GM19240 (cell line): Measurements from ENCODE around the gene SLA2.
"Not testable (repeated sequence)": the region's sequence is repeated elsewhere in the genome, so short reads cannot be mapped to it uniquely, and the experiment has no call there.

ENCODE experiments used
- DNase-seq: peaks from one replicate; pipeline ENCODE4 v3.0.0; 2011; ENCODE audit warnings: low spot score; ENCODE audit not compliant: insufficient read length

Gene SLA2

GRCh38 chr20:36645353-36645752 is 643 bp downstream of the SLA2 start:
- no peak for DNase-seq

GRCh38 chr20:36644706-36645095 is 1.3 kb downstream of the SLA2 start:
- no peak for DNase-seq

DNA sequence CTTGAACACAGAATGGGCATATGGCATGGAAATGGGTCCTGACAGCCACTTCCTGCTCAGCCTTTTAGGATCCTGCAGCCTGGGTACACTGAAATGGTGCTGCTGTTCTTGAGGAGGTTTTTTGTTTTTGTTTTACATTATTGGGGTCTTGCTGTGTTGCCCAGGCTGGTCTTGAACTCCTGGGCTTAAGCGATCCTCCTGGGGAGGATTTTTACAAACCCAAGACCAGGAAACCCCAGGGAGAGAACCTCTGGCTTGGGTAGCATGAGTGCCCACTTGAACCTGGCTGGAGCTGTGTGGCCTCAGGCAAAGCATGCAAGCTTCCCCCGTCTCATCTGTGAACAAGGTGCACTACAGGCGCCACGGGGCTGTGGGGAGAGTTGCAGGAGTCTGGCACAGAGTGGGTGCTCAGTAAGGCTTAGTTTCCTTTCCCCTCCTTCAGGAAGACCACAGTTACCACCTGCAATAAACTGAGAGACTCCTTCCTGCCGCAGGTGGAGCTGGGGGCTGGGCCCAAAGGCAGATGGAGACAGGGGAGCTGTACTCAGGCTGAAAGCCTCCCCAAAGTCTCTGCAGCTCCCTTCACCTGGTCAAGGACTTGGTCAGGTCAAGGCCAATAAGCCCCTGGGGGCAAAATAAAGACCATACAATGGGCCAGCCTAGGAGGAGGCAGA is 1.8 kb downstream of the SLA2 start:
- DNase-seq: no peak

DNA sequence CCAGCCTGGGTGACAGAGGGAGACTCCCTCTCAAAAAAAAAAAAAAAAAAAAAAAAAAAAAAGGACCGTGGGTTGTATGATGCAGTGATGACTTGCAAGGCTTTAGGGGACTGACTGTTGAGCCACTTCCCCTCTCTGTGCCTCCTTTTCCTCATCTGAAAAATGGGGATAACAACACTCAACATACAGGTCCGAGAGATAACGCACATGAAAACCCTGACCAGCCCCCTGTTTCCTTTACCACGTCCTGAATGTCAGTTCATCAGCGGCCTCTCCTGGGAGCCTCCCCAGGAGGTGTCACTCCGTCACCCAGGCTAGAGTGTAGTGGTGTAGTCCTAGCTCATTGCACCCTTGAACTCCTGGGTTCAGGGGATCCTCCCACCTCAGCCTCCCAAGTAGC is 3.9 kb downstream of the SLA2 start:
- no peak for DNase-seq

DNA sequence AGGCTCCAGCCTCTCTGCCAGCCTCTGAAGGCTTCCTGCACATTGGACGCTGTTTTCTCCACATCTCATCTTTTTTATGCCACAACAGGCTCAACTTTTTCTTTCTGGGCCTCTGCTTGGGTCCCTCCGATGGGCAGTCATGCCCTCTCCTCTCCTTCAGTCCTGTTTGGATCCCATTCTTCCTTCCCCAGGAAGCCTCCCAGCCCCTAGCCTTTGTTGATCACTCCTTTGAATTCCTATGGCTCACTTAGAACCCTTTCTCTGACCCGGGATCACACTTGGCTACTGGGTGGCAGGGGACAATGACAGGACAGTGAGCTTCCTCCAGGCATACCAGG is 4.5 kb downstream of the SLA2 start:
- no peak for DNase-seq

GRCh38 chr20:36638876-36639400 is 7.1 kb downstream of the SLA2 start:
- DNase-seq: not testable (repeated sequence)

DNA sequence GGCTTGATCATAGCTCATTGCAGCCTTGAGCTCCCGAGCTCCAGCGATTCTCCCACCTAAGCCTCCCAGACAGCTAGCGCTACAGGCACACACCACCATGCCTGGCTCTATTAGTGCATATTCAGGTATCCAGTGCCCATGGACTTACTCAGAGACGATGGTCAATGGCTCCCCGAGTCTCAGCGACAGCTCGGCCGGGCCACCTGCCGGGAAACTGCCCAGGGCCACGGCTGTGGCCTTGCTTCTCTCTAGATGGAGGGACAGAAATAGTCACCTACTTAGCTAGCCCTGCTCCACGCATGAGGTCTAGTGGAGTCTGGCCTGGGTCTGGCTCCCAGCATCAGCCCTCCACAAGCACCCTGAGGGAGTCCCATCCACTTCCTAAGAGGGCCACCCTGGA is 11.7 kb downstream of the SLA2 start:
- no peak for DNase-seq

- no peak for DNase-seq
Measured at GRCh38 chr20:36633285-36633772, 12.7 kb downstream of the SLA2 start.

DNA sequence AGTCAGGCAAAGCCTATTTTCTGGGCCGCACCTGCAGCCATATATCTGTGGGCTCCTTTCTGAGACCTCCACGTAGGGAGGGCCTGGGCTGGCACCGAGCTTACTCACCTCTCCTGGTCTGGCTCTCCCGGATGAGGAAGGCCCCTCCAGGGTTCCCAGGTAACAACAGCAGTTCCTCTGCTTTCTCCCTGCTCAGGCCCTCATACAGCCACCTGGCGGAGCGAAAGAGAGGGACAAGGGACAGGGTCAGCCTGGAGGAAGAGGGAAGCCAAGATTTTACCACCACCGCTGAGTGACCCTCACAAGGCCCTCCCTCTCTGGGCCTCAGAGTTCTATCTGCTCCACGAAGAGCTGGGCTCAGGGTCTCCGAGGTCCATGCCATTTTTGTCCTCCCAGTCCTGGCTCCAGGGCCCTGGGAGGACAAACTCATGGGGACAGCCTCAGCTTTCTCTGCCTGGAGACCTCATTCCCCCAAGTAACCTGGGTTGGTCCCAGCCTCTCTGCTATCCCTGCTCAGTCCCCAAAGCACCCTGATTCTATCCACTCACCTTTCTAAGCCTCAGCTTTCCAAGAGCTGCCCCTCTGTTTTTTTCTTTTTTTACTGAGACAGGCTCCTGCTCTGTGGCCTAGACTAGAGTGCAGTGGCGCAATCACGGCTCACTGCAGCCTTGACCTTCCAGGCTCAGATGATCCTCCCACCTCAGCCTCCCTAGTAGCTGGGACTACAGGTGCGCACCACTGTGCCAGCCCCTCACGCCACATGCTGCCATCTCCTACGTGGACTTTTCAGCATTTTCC is 13.3 kb downstream of the SLA2 start:
- DNase-seq: no peak

GRCh38 chr20:36632147-36632486 is 13.9 kb downstream of the SLA2 start:
- DNase-seq: no peak

GRCh38 chr20:36631646-36632045 is 14.3 kb downstream of the SLA2 start:
- DNase-seq: no peak

DNA sequence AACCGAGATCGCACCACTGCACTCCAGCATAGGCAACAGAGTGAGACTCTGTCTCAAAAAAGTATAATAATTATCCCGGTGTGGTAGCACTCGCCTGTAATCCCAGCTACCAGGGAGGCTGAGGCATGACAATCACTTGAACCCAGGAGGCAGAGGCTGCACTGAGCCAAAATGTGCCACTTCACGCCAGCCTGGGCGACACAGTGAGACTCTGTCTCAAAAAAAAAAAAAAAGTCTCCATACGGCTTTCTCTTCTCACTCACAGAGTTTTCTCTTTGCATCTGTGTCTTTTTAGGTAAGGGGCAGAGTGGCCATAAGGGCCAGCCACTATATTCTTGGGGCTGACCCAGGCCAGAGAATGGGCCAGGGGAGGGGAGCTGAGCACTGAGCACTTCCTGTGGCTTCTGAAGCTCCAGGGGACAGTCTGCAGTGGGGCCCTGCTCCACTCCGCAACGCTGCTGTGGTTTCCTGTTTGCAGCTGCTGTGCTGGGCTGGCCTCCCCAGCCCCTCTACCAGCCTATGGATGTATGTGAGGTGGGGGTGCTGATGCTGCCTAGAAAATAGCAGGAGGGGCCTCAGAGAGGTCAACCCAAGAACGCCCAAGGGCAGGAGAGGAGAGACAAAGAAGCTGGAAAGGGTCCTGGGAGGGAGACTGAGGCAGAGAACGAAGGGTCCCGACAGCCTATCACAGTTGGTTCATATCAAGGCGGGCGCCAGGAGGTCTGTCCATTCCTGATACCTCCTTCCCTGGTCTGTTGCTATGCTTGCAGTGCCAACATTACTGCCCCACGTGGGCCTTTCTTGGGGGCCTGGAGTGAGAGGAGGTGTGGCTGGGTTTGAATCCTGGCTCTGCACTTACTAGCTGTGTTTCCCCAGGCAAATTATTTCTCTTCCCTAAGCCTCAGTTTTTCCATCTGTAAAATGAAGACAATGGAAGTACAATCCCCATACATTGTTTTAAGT is 16.0 kb downstream of the SLA2 start:
- DNase-seq: peak; percentile 43

DNA sequence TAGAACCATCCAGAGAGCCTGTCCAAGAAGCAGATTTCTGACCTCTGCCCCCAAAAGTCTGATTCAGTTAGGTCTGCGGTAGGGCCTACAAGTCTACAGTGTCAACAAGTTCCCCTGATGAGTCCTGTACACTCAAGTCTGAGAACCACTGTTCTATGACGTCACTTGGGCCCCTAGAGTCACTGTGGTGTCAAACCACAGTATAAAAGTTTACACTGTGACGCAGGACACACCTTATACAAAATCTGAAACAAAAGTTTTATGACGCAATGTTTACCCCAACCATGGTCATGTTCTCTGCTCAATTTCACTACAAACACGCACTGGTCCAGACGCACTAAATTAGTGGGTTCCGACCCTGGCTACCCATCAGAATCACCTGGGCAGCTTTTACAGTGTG is 17.9 kb downstream of the SLA2 start:
- no peak for DNase-seq

- no peak for DNase-seq
Measured at GRCh38 chr20:36624944-36625324, 21.1 kb downstream of the SLA2 start.

- no peak for DNase-seq
Measured at GRCh38 chr20:36624068-36624943, 21.7 kb downstream of the SLA2 start.

DNA sequence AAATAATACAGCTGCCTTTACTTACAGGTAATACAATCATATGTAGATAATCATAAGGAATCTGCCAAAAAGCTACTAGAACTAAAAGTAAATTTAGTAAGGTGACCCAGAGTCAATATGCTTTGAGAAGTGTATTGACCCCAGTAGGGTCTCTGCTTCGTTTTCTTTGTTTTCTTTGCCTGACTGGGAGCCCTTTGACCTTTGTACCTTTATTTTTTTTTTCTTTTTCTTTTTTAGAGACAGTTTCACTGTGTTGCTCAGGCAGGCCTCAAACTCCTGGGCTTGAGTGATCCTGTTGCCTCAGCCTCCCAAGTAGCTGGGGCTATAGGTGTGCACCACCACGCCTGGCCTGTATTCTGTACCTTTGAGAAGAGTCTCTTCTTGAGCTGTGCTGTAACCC is 22.6 kb downstream of the SLA2 start:
- no peak for DNase-seq

- DNase-seq: no peak
Measured at GRCh38 chr20:36620917-36621316, 25.1 kb downstream of the SLA2 start.

DNA sequence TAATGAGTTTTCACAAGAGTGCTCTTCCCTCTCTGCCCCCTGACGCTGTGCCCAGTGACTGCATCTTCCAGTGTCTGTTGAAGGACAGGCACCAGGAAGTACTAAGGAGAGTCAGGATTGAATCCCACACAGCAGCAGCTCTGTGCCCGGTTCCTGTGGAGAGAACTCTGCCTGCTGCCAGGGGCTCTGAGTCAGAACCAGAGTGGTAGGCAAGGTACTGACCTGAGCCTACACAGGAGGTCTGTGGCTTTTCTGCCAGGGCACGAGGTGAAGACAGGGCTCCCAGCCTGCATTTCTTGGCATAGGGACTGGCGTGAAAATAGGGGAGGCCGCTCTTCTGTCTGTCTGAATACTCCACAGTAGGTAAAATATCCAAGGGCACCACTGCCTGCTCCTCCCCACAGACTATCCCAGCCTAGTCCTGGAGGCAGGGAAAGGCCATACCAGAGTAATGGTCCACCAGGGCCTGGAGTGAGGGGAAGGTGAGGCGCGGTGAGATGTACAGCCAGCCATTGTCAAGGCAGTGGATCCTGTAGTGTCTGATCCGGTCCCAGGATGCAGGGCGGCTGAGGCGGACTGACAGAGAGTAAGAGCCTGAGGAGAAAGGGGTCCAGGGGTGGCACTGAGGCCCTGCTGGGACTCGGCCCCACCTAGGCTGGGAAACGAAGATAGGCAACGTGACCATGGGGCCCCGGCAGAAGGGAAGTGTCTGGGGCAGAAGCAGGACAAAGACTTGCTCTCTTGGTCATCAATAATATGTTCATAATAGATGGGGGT is 31.0 kb downstream of the SLA2 start:
- no peak for DNase-seq

GRCh38 chr20:36613974-36614373 is 32.0 kb downstream of the SLA2 start:
- no peak for DNase-seq

DNA sequence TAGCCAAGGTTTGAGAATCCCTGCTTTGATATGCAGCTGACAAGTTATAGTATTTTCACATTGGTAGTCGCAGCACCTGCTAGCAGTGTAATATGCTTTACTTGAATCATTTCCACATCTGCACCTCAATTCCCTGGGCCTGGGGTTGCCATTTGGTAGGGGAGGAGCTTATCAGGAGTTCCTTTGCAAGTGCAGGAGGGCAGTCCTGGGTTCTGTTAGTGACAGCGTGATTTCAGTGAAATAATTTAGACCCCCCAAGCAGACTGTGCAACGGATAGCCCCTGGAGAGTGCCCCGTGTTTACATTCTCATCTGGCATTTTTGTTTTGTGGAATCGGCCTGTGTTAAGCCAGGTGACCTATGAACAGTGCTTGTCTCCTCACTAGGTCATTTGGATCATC is 34.4 kb downstream of the SLA2 start:
- no peak for DNase-seq
